IMR-90 (cell line): Measurements from ENCODE around the gene PNLIP. TPM values are rescaled to one million over a fixed set of nuclear protein-coding genes. Genes with fewer than 3 reads are reported as not detected.

Experiments used
- ATAC-seq: fragments of 200-7000 bp; cut with Tn5 transposase; 2 replicates; pipeline ENCODE4 v1.9.1; 2020; ENCODE audit warnings: low read depth, mild to moderate bottlenecking, moderate library complexity
- BruUV-seq: library from RNA; stranded (reverse); fragments of 400-500 nt; replicated peaks from 2 replicates; lab custom pipeline; 2021; lab: Mats Ljungman, UMichigan
- CTCF ChIA-PET: fragments of 300-600 bp; formaldehyde crosslinking; extraction: SDS; loops from one replicate; lab custom pipeline; 2021; ENCODE audit warnings: antibody characterized with exemption; lab: Yijun Ruan, JAX
- POLR2A ChIA-PET: fragments of 300-600 bp; sonication (Branson Sonifier 250); formaldehyde crosslinking; loops from one replicate; lab custom pipeline; 2022; ENCODE audit warnings: antibody characterized with exemption; ENCODE audit not compliant: unreplicated experiment; lab: Charles Lee
- DNase-seq: peaks from one replicate; pipeline ENCODE4 v3.0.0; 2013
- H2AFZ ChIP-seq: replicated peaks from 2 replicates; pipeline ENCODE3; 2013; ENCODE audit warnings: low read length, mild to moderate bottlenecking; ENCODE audit not compliant: poor library complexity
- H2AK5ac ChIP-seq: 2 replicates; pipeline ENCODE4 v1.6.1; 2013; ENCODE audit warnings: low read depth, low read length, inconsistent platforms
- H2AK9ac ChIP-seq: replicated peaks from 2 replicates; pipeline ENCODE3; 2013; ENCODE audit warnings: mild to moderate bottlenecking, low read depth, low read length, moderate library complexity; ENCODE audit not compliant: poor library complexity
- H2BK120ac ChIP-seq: 2 replicates; pipeline ENCODE4 v1.6.1; 2013; ENCODE audit warnings: low read depth, low read length, inconsistent platforms
- H2BK15ac ChIP-seq: 3 replicates; pipeline ENCODE4 v1.6.1; 2013; ENCODE audit warnings: low read depth, low read length, inconsistent platforms
- H2BK20ac ChIP-seq: 2 replicates; pipeline ENCODE4 v1.6.1; 2013; ENCODE audit warnings: low read depth, mild to moderate bottlenecking, inconsistent platforms, low read length, moderate library complexity
- H2BK5ac ChIP-seq: 2 replicates; pipeline ENCODE4 v1.6.1; 2013; ENCODE audit warnings: mild to moderate bottlenecking, low read depth, low read length, inconsistent platforms; ENCODE audit not compliant: poor library complexity, severe bottlenecking
- H3K14ac ChIP-seq: replicated peaks from 2 replicates; pipeline ENCODE4 v1.6.1; 2013; ENCODE audit warnings: low read depth, low read length, inconsistent platforms
- H3K18ac ChIP-seq: 2 replicates; pipeline ENCODE4 v1.6.1; 2013; ENCODE audit warnings: low read depth, low read length, control low read depth
- H3K23ac ChIP-seq: 2 replicates; pipeline ENCODE4 v1.6.1; 2013; ENCODE audit warnings: low read depth, low read length, inconsistent platforms
- H3K27ac ChIP-seq: 2 replicates; pipeline ENCODE4 v1.5.1; 2013; ENCODE audit warnings: mild to moderate bottlenecking, control low read depth, low read length; ENCODE audit not compliant: insufficient read depth
- H3K27me3 ChIP-seq: 2 replicates; pipeline ENCODE4 v1.6.1; 2013; ENCODE audit warnings: low read length; ENCODE audit not compliant: control insufficient read depth, insufficient read depth
- H3K36me3 ChIP-seq: 2 replicates; pipeline ENCODE4 v1.6.1; 2013; ENCODE audit warnings: low read length, mixed read lengths; ENCODE audit not compliant: control insufficient read depth, insufficient read depth
- H3K4ac ChIP-seq: 2 replicates; pipeline ENCODE4 v1.6.1; 2013; ENCODE audit warnings: low read depth, low read length, inconsistent platforms
- H3K4me1 ChIP-seq: 2 replicates; pipeline ENCODE4 v1.6.1; 2013; ENCODE audit warnings: low read length, mixed read lengths; ENCODE audit not compliant: control insufficient read depth, insufficient read depth
- H3K4me2 ChIP-seq: 2 replicates; pipeline ENCODE4 v1.6.1; 2013; ENCODE audit warnings: low read depth, mild to moderate bottlenecking, control low read depth, low read length, moderate library complexity
- H3K4me3 ChIP-seq: 2 replicates; pipeline ENCODE4 v1.5.1; 2013; ENCODE audit warnings: low read depth, mild to moderate bottlenecking, control low read depth, low read length, moderate library complexity; ENCODE audit not compliant: insufficient read depth
- H3K56ac ChIP-seq: 2 replicates; pipeline ENCODE4 v1.6.1; 2013; ENCODE audit warnings: low read length, inconsistent platforms; ENCODE audit not compliant: insufficient read depth; ENCODE audit errors: extremely low read depth
- H3K79me1 ChIP-seq, 2 experiments: 2 replicates each; pipeline ENCODE4 v1.6.1; 2013; ENCODE audit warnings: low read length in 2 of 2, inconsistent platforms in 1 of 2, low read depth in 1 of 2
- H3K9ac ChIP-seq: 2 replicates; pipeline ENCODE4 v1.6.1; 2013; ENCODE audit warnings: low read depth, low read length, control low read depth
- H3K9me1 ChIP-seq: 2 replicates; pipeline ENCODE4 v1.6.1; 2013; ENCODE audit warnings: low read length, inconsistent platforms; ENCODE audit not compliant: insufficient read depth
- H3K9me3 ChIP-seq: 2 replicates; pipeline ENCODE4 v1.6.1; 2013; ENCODE audit warnings: low read length; ENCODE audit not compliant: control insufficient read depth, insufficient read depth
- H4K20me1 ChIP-seq: 2 replicates; pipeline ENCODE4 v1.6.1; 2013; ENCODE audit warnings: low read length, inconsistent platforms; ENCODE audit not compliant: insufficient read depth
- H4K5ac ChIP-seq: 2 replicates; pipeline ENCODE4 v1.6.1; 2013; ENCODE audit warnings: mild to moderate bottlenecking, low read depth, low read length, control low read depth
- H4K8ac ChIP-seq, 2 experiments: 2 replicates each; pipeline ENCODE4 v1.6.1; 2013; ENCODE audit warnings: low read depth in 2 of 2, low read length in 2 of 2, control low read depth in 1 of 2, inconsistent platforms in 1 of 2
- H4K91ac ChIP-seq: 2 replicates; pipeline ENCODE4 v1.6.1; 2013; ENCODE audit warnings: low read depth, low read length, inconsistent platforms; ENCODE audit not compliant: insufficient read depth
- BHLHE40 ChIP-seq: fragments of 150-350 bp; IDR thresholded peaks from 2 replicates; pipeline ENCODE4 v1.6.1; 2016; ENCODE audit warnings: mild to moderate bottlenecking, low read depth, low read length
- CEBPB ChIP-seq: IDR thresholded peaks from 2 replicates; pipeline ENCODE4 v1.6.1; 2012; ENCODE audit warnings: low read depth, low read length, improper control_type of control experiment
- CHD1 ChIP-seq: IDR thresholded peaks from 2 replicates; pipeline ENCODE4 v1.6.1; 2012; ENCODE audit warnings: low read depth, low read length, improper control_type of control experiment
- FOS ChIP-seq: fragments of 150-350 bp; IDR thresholded peaks from 2 replicates; pipeline ENCODE4 v1.6.1; 2016; ENCODE audit warnings: low read depth, low read length
- MAFK ChIP-seq: IDR thresholded peaks from 2 replicates; pipeline ENCODE4 v1.6.1; 2012; ENCODE audit warnings: low read depth, low read length, improper control_type of control experiment
- MAZ ChIP-seq: IDR thresholded peaks from 2 replicates; pipeline ENCODE4 v1.6.1; 2012; ENCODE audit warnings: low read depth, mild to moderate bottlenecking, low read length, improper control_type of control experiment, moderate library complexity, borderline replicate concordance
- MXI1 ChIP-seq: IDR thresholded peaks from 2 replicates; pipeline ENCODE4 v1.6.1; 2012; ENCODE audit warnings: low read depth, mild to moderate bottlenecking, low read length, moderate library complexity, borderline replicate concordance
- NFE2L2 ChIP-seq: fragments of 150-350 bp; IDR thresholded peaks from 2 replicates; pipeline ENCODE4 v1.6.1; 2016; ENCODE audit warnings: low read depth, mild to moderate bottlenecking, low read length
- POLR2A ChIP-seq: IDR thresholded peaks from 2 replicates; pipeline ENCODE4 v1.6.1; 2012; ENCODE audit warnings: mild to moderate bottlenecking, low read depth, low read length
- RAD21 ChIP-seq: IDR thresholded peaks from 2 replicates; pipeline ENCODE4 v1.6.1; 2012; ENCODE audit warnings: low read length, improper control_type of control experiment
- RCOR1 ChIP-seq: IDR thresholded peaks from 2 replicates; pipeline ENCODE4 v1.6.1; 2012; ENCODE audit warnings: mild to moderate bottlenecking, low read length, improper control_type of control experiment; ENCODE audit not compliant: insufficient replicate concordance
- RFX5 ChIP-seq: IDR thresholded peaks from 2 replicates; pipeline ENCODE4 v1.8.0; 2012; ENCODE audit warnings: low read depth, mild to moderate bottlenecking, low read length, moderate library complexity
- SMC3 ChIP-seq: fragments of 150-350 bp; IDR thresholded peaks from 2 replicates; pipeline ENCODE4 v1.6.1; 2016; ENCODE audit warnings: low read depth, mild to moderate bottlenecking, antibody characterized with exemption, low read length, moderate library complexity
- WGBS, 2 experiments: methylation state at CpG; one replicate each; pipeline versions ENCODE4 v1.1.5 to v1.1.7; 2013; ENCODE audit warnings: missing lambda C conversion rate in 2 of 2; ENCODE audit not compliant: insufficient read length in 1 of 2; ENCODE audit errors: extremely low coverage in 2 of 2; 5-methylcytosine and 5-hydroxymethylcytosine counted together
- dilution Hi-C: fragments of 300-500 bp; cut with HindIII; formaldehyde crosslinking; loops from one replicate; pipeline ENCODE4 v1.14.3; 2018; ENCODE audit warnings: low sequenced_read_pairs; ENCODE audit not compliant: unreplicated experiment
- in situ Hi-C: fragments of 300-500 bp; cut with MboI; formaldehyde crosslinking; loops from 3 replicates; pipeline ENCODE4 v1.14.3; 2019; ENCODE audit warnings: low sequenced_read_pairs, inconsistent platforms, mixed read lengths
- intact Hi-C: fragments of 100-400 bp; cut with micrococcal nuclease; formaldehyde crosslinking; loops from 2 replicates; pipeline ENCODE4 v1.10.0; 2022
- polyA plus RNA-seq, 3 experiments: library from polyadenylated mRNA; depleted of rRNA; stranded (reverse); fragments of >200 nt; gene quantifications; 2 replicates each; pipeline ENCODE4 v1.2.3, GENCODE V29; 2012; ENCODE audit warnings: low replicate concordance in 1 of 3
- total RNA-seq: library from RNA; depleted of rRNA; stranded (reverse); fragments of >200 nt; gene quantifications from 2 replicates; pipeline ENCODE4 v1.2.3, GENCODE V29; 2012
- TF ChIP-seq, protein P1 (sequence below): conservative IDR thresholded peaks from 2 replicates; pipeline ENCODE4 v1.5.1; 2012; ENCODE audit warnings: mild to moderate bottlenecking, low read depth, low read length, improper control_type of control experiment
- TF ChIP-seq, protein P2 (sequence below): fragments of 150-350 bp; IDR thresholded peaks from 2 replicates; pipeline ENCODE4 v1.6.1; 2017; ENCODE audit warnings: mild to moderate bottlenecking, antibody characterized with exemption, low read length, low read depth
- TF ChIP-seq, protein P3 (sequence below): fragments of 150-350 bp; IDR thresholded peaks from 2 replicates; pipeline ENCODE4 v1.6.1; 2016; ENCODE audit warnings: low read depth, mild to moderate bottlenecking, low read length, moderate library complexity, borderline replicate concordance

The PNLIP gene
- total and polyA plus RNA-seq, 2 of the 4 experiments (the other 2 are of a cell fraction): not detected

DNA sequence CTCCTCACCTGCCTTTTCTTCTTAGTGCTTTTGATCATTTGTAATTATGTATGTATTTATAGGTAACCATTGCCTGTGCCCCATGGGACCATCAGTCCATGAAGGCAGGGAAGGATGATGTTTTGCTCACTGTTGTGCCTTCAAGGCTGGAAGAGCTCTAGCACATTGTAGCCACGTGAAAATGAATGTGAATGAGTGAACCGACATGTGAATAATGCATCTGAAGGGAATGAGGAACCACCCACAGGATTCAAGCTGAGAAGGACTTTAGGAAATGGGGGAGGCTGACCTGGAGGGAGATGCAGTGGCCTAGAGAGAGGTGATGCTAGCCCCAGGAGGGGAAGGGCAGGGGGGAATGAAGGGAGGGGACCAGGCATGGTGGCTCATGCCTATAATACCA lies 69.1 kb downstream of the PNLIP start:
- ATAC-seq (no peak), DNase-seq (no peak)
- Histone ChIP-seq H4K5ac (no peak overlapping the region), H3K4ac (no peak overlapping the region), H3K36me3 (no peaks in the 10 kb centered on the region), H3K4me3 (no peak overlapping the region), H3K9ac (no peak overlapping the region), H3K4me1 (no peaks in the 10 kb centered on the region), H3K18ac (no peak overlapping the region), H2BK120ac (no peak overlapping the region), H4K20me1 (no peaks in the 10 kb centered on the region), H4K8ac (no peak overlapping the region), H3K9me1 (no peaks in the 10 kb centered on the region), H3K27ac (no peak overlapping the region), H2AK5ac (no peak overlapping the region), H3K27me3 (no peaks in the 10 kb centered on the region; the same call in 1 of the 2 replicates), H2AFZ (no peak overlapping the region), H3K23ac (no peak overlapping the region), H2BK15ac (no peak overlapping the region), H2BK20ac (no peak overlapping the region), H3K9me3 (no peaks in the 10 kb centered on the region), H3K79me1 (no peaks in the 10 kb centered on the region), H2AK9ac (no peak overlapping the region), H2BK5ac (no peak overlapping the region), H3K4me2 (no peak overlapping the region), H3K14ac (no peak overlapping the region), H4K91ac (no peak overlapping the region), H3K56ac (no peak overlapping the region)
- in situ Hi-C loops: no loop called here
- ChIA-PET CTCF (no interaction called here), POLR2A (no interaction called here)
- dilution Hi-C loops: no loop called here
- TF ChIP-seq RCOR1: no peak
- TF ChIP-seq POLR2A: no peak
- TF ChIP-seq NFE2L2: no peak
- TF ChIP-seq, protein P1, sequence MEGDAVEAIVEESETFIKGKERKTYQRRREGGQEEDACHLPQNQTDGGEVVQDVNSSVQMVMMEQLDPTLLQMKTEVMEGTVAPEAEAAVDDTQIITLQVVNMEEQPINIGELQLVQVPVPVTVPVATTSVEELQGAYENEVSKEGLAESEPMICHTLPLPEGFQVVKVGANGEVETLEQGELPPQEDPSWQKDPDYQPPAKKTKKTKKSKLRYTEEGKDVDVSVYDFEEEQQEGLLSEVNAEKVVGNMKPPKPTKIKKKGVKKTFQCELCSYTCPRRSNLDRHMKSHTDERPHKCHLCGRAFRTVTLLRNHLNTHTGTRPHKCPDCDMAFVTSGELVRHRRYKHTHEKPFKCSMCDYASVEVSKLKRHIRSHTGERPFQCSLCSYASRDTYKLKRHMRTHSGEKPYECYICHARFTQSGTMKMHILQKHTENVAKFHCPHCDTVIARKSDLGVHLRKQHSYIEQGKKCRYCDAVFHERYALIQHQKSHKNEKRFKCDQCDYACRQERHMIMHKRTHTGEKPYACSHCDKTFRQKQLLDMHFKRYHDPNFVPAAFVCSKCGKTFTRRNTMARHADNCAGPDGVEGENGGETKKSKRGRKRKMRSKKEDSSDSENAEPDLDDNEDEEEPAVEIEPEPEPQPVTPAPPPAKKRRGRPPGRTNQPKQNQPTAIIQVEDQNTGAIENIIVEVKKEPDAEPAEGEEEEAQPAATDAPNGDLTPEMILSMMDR: no peak
- TF ChIP-seq MAZ: no peak
- TF ChIP-seq MAFK: no peak
- TF ChIP-seq BHLHE40: no peak
- no peak for TF ChIP-seq CEBPB
- TF ChIP-seq, protein P2, sequence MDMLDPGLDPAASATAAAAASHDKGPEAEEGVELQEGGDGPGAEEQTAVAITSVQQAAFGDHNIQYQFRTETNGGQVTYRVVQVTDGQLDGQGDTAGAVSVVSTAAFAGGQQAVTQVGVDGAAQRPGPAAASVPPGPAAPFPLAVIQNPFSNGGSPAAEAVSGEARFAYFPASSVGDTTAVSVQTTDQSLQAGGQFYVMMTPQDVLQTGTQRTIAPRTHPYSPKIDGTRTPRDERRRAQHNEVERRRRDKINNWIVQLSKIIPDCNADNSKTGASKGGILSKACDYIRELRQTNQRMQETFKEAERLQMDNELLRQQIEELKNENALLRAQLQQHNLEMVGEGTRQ: no peak
- TF ChIP-seq FOS: no peak
- no peak for TF ChIP-seq RAD21
- TF ChIP-seq MXI1: no peak
- no peak for TF ChIP-seq RFX5
- no peak for TF ChIP-seq SMC3
- TF ChIP-seq, protein P3, sequence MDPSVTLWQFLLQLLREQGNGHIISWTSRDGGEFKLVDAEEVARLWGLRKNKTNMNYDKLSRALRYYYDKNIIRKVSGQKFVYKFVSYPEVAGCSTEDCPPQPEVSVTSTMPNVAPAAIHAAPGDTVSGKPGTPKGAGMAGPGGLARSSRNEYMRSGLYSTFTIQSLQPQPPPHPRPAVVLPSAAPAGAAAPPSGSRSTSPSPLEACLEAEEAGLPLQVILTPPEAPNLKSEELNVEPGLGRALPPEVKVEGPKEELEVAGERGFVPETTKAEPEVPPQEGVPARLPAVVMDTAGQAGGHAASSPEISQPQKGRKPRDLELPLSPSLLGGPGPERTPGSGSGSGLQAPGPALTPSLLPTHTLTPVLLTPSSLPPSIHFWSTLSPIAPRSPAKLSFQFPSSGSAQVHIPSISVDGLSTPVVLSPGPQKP: no peak
- no peak for TF ChIP-seq CHD1
- BruUV-seq: no TSS peak
- WGBS, 2 experiments: 60% methylated on average over 1 of the region's 2 CpGs; no CpG with 5 or more reads in 1 of the 2 experiments
- intact Hi-C loops: no loop called here
